ENCODE results near the gene NEURL4.

NEURL4 gene

DNA sequence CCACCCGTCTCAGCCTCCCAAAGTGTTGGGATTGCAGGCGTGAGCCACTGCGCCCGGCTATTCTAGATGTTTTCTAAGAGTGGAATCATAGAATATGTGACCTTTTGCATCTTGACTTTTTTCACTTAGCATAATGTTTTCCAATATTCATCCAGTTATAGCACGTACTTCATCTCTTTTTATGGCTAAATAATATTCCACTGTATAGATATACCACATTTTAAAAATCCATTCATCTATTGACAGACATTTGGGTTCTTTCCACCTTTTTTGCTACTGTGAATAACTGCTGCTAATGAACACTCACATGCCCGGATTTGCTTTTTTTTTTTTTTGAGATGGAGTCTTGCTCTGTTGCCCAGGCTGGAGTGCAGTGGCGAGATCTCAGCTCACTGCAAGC, 25.0 kb downstream of the NEURL4 start:
- no peak for DNase-seq (ENCODE audit: low spot score)

DNA sequence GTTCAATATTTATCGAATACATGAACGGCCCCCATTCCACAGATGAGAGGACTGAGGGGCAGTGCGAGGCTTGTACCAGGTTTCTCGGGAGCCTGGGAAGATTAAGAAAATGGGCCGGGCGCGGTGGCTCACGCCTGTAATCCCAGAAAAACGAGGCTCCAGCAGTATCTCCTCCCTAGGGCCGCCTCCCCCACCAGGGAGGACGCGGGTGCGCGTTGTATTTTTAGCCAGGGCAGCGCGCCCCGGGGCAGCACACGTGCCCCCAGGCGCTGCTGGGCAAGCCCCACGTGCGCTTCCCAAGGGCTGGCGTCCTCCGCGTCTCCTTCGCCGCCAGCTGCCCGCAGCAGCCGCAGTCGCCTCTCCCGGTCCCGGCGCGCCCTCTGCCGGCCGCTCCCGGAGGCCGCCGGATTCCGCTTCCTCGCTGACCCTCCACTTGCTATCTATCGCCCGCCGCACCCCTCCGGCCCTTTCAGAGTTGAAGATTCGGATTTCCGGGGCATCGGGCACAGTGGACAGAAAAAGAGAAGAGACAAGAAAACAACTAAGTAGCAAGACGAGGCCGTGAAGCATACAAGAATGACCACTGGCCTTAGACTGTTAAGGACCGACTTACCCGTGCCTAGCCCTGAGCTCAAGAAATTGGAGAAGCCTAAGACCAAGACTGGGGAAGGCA, 32.8 kb downstream of the NEURL4 start:
- DNase-seq (ENCODE audit: low spot score) = peak; percentile 69

DNA sequence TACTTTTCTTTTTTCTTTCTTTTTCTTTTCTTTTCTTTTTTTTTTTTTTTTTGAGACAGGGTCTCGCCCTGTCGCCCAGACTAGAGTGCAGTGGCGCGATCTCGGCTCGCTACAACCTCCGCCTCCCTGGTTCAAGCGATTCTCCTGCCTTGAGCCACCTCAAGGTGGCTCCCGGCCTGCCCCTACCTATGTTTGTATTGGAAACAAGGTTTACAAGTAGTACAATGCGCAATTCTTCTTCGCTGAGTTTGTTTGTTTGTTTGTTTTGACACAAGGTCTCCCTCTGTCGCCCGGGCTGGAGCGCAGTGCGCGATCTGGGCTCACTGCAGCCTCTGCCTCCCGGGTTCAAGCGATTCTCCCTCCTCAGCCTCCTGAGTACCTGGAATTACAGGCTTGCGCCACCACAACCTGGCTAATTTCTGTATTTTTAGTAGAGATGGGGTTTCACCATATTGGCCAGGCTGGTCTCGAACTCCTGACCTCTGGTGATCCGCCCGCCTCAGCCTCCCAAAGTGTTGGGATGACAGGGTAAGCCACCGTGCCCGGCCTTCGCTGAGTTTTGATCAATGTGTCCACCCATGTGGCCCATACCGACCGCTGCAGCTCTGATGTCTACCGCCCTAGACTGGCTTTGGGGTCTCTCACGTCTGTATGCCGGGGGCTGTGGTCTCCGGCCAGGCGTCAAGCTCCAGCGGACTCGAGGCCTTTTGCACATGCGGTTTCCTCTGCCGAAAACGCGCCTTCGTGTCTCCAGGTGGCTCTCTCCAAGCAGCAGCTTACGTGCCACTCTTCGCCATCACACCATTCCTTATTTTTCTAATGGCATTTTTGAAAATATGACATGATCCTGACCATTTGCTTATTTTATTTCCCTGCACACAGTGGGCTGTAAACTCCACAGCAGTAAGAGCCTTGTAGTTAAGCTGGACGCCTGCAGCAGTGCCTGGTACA, 33.6 kb downstream of the NEURL4 start:
- no peak for DNase-seq (ENCODE audit: low spot score)

DNA sequence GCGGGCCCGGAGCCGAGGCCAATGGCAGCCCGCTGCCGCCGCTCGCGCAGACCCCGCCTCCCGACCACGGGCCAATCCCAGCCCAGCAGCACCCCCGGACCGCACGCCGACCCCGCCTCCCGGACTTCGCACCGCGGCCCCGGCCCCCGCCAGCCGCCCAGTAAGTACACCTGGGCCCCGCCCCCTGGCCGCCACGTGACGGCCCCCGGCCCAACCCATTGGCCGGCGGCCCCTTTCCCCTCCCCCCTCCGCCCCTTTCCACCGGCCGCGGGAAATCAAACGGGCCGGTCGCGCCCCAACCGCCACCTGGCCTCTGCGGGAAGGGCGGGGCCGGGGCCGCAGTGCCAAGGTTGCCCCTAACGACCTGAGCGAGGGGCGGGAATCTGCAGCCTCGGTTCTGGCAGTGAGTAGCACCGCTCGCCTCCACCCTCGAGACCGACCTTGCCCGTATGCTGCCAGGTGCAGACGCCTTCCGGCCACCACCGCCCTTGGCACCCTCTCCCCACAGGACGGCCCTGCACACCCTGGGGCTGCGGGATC, 34.5 kb downstream of the NEURL4 start, which contains the start of gene YBX2:
Gene YBX2 (minus strand): TSS at position 26 of the 540 bp plus-strand sequence. CDS start 139 bp downstream, outside the sequence.
- no peak for DNase-seq (ENCODE audit: low spot score)

DNA sequence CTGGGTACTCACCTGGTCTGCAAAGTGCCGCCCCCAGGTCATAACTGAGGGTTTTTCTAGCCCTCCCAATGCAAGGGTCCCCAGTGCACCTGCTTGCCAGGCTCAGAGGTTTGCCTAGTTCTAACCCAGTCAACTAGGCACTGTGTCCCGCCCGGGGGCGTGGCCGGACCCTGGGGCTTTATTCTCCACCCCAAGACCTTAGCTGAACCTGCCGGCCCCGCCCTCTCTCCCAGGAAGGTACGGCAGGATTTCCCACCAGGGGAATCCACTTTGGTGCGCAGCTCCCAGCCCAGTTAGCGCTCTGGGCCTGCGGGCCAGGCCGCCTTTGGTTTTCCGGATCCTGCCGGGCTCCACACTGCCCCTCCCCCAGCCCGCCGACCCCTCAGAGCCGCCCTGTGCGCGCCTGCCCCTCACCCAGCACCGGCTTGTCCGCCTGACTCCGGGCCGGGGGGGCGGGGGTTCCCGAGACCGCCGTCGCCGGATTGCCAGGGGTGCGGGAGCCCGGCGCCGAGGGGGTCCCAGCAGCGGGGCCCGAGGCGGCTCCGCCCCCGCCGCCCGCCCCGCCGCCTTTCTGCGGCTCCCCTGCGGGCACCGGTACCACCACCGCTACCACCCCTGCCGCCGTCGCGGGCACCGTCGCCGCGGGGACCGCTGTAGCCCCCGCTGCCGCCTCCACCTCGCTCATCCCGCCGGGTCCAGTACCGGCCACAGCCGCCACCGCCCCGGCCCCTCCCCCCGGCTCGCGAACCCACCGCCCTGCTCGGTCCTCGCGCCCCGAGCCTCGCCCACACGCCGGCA, 35.1 kb downstream of the NEURL4 start:
- no peak for DNase-seq (ENCODE audit: low spot score)

DNA sequence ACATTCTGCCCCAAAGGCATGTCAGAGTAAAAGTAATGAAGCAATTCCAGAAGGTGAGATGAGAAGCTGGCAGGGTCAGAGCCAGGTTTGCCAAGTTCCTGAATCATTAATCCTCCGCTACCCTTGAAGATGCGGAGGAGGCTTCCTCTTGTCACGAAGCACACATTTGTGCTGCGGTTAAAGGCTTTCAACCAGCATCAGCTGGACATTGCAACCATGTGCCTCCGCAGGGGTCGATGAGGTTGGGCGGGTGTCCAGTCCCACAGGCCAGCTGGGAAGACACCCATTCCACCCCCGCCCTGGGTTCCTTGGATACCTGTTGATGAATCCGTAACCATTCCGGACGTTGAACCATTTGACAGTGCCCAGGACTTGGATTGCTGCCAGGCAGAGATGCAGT, 36.0 kb downstream of the NEURL4 start:
- no peak for DNase-seq (ENCODE audit: low spot score)

DNA sequence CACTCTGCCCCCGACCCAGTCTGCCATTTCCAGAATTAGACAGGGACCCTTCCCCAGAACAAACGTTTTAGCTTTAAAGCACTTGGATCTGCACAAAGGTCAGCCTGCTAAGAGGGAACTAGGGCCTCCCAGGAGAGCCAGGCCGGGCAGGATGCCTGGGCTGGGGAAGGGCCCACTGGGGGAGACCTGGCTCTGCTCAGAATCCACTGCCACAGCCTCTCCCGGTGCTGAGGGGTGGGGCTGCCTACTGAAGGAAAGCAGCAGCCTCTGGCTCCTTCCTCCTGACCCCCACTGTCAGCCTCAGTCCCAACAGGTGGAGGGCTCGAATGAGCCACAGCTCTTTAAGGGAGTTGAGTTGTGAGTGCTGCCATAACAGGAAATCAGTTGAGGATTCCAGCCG, 36.4 kb downstream of the NEURL4 start:
- no peak for DNase-seq (ENCODE audit: low spot score)

DNA sequence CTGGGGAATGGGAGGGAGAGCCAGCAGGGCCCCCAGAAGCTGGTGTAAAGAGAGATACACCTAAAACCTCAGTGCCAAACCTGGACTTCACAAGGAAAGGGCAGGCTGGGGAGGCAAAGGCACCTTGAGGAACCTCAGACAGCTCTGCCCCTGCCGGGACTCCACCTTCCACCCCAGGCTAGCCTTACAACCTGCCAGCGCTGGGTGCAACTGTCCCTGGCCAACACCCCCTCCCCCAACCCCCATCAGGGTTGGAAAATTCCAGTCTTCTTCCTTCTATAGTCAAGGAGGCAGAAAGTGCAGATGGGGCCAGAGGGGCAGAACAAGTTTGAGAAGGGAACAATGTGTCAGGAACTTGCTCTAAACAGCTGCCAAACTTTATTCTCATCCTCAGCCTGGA, 36.9 kb downstream of the NEURL4 start:
- no peak for DNase-seq (ENCODE audit: low spot score)

DNA sequence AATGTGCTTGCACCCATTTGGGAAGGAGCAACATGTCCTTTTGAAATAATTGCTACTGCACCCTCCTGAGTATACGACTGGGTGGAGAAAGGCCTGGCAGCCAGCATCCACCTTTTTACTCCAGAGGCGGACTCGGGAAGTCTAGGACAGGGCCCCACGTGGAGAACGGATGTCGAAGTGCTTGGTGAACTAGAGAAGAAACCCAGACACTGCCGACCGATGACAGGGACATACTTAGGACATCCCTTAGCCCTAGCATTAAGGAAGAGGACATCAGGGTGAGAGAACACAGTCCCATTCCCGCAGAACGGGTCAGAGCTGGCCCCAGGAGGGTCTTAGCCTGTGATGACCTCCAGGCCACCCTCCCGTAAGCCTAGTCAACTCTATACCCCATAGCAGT, 38.5 kb downstream of the NEURL4 start:
- no peak for DNase-seq (ENCODE audit: low spot score)

DNA sequence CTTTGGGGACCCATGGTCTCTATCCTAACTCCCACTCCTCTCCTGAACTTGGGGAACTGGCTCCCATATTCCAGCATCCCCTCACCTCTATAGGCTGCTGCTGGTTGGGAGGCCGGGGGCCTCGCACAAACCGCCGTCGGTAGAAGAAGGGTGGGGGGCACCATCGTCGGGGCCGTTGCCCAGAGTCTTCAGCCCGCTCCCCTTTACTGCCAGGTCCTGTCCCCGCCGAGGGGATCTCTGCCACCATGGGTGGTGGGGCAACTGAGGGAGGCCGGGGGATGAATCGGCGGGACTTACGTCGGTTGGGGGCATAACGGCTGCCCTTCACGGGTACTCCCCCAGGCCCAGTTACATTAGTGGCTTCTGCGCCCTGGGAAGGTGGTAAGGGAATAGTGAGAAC, 39.0 kb downstream of the NEURL4 start:
- no peak for DNase-seq (ENCODE audit: low spot score)

DNA sequence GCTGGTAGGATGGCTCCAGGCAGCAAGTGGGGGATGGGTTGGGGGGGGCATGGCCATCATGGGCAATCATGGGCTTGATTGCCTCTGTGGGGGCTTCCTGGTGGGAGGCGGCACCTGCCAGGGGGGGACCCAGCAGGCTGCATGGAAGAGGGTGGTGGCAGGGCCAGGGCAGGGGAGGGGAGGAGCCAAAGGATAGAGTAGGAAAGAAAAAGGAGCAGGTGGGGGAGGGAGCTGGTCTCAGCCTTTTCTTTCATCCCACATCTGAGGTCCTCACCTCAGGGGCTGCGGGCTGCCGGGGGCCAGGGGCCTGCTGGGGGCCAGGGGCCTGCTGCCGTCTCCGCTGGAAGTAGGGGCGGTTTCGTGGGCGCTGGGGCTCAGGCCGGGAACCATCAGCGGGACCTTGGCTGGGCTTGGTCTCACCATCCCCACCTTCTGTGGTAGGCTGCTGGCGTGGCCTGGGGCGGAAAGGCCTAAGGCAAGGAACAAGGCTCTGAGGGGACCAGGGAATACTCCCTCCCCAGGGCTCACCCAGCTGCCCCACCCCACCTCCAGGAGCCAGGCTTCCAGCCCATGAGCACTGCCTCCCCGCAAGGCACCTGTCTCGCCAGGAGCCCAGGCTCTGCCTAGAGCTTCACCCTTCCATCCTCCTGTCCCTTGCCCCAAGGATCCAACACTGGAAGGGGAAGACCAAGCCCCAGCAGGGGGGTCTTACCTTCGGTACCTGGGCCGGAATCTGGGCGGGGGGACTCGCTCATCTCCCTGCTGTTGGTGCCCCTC, 39.7 kb downstream of the NEURL4 start:
- DNase-seq (ENCODE audit: low spot score) = no peak

DNA sequence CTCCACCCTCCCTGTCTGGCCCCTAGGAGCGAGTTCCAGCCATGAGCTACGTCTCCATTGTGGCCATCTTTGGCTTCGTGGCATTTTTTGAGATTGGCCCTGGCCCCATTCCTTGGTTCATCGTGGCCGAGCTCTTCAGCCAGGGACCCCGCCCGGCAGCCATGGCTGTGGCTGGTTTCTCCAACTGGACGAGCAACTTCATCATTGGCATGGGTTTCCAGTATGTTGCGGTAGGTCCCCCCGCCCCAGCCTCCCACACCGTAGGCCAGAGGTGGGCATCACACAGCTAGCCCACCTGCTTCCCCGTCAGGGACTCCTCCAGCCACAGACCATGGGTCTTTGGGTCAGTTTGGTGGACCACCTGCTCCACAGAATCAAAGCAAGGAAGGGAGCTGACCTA, 43.5 kb downstream of the NEURL4 start:
- no peak for DNase-seq (ENCODE audit: low spot score)

DNA sequence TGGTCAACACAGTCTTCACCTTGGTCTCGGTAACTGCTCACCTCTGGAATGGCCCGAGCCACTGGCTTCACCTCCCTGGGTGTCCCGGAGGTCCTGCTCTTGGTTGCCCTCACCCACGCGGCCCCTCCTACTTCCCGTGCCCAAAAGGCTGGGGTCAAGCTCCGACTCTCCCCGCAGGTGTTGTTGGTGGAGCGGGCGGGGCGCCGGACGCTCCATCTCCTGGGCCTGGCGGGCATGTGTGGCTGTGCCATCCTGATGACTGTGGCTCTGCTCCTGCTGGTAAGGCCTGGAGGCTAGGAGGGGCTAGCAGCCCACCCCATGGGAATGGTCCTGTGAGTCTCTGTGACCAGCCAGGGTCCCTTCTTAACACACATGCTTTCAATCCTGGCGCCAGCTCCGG, 44.2 kb downstream of the NEURL4 start:
- DNase-seq (ENCODE audit: low spot score) = no peak

DNA sequence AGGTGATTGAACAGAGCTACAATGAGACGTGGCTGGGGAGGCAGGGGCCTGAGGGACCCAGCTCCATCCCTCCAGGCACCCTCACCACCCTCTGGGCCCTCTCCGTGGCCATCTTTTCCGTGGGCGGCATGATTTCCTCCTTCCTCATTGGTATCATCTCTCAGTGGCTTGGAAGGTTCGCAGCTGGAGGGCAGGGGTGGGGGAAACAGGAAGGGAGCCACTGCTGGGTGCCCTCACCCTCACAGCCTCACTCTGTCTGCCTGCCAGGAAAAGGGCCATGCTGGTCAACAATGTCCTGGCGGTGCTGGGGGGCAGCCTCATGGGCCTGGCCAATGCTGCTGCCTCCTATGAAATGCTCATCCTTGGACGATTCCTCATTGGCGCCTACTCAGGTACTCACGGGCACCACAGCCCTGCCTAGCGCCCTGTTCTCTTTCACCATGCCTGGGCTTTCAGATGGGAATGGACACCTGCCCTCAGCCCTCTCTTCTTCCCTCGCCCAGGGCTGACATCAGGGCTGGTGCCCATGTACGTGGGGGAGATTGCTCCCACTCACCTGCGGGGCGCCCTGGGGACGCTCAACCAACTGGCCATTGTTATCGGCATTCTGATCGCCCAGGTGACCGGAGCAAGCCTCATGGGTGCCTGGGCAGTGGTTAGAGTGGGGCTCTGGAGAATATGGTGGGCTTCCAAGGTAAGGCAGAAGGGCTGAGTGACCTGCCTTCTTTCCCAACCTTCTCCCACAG, 45.5 kb downstream of the NEURL4 start:
- no peak for DNase-seq (ENCODE audit: low spot score)

DNA sequence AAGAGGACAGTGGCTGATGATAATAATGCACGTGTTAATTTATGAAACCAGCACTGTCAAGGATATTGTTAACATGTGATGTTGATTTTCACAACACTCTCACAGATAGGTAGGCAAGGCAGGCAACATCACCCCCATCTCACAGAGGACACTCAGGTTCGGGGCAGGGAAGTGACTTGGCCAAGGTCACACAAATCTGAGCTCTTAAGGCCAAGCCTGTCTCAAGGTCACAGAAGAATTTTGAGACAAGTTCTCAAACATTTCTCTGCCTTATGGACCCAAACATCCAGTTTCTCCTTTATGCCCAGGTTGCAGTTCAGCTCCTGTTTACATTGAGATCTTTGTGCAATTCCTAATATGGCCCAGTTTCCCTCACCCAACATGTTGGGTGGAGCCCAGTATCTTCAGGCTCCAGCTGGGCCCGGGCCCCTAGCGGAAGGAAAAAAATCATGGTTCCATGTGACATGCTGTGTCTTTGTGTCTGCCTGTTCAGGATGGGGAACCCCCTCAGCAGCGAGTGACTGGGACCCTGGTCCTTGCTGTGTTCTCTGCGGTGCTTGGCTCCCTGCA, 46.3 kb downstream of the NEURL4 start:
- DNase-seq (ENCODE audit: low spot score) = no peak

DNA sequence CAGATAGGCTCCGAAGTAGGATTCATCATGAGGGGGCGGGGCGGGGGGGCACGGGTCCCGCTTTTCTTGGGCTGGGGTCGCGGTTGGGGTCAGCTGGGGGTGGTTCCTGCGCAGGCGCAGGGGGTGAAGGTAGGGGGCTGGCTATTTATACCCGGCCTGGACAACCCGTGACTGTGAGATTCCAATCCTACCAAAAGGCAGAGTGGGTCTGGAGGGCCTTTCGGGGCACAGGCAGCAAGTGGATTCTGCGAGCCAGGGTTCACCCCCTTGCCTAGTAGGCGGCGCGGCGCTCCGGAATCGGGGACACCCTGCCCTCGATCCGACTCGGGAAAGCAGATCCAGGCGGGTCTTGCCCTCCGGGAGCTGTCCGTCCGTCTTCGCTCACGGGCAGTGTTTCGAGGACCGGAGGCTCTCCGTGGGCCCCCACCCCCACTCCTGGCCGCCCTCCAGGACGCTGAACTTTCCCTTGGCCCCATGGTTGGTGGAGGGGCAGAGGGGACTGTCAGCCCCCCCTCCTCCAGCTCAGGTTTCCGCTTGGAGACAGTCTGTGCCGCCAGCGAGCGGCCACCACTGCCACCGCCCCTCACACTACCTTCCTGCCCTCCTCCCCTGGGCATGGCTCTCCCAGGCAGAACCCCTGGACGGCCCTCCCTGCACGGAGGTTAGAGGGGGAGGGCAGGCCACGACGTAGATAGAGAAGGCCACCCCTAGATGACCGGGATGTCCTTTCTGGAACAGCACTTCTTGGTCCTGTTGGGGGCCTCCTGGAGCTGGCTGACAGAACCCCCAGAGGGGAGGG, 47.0 kb downstream of the NEURL4 start:
- no peak for DNase-seq (ENCODE audit: low spot score)

DNA sequence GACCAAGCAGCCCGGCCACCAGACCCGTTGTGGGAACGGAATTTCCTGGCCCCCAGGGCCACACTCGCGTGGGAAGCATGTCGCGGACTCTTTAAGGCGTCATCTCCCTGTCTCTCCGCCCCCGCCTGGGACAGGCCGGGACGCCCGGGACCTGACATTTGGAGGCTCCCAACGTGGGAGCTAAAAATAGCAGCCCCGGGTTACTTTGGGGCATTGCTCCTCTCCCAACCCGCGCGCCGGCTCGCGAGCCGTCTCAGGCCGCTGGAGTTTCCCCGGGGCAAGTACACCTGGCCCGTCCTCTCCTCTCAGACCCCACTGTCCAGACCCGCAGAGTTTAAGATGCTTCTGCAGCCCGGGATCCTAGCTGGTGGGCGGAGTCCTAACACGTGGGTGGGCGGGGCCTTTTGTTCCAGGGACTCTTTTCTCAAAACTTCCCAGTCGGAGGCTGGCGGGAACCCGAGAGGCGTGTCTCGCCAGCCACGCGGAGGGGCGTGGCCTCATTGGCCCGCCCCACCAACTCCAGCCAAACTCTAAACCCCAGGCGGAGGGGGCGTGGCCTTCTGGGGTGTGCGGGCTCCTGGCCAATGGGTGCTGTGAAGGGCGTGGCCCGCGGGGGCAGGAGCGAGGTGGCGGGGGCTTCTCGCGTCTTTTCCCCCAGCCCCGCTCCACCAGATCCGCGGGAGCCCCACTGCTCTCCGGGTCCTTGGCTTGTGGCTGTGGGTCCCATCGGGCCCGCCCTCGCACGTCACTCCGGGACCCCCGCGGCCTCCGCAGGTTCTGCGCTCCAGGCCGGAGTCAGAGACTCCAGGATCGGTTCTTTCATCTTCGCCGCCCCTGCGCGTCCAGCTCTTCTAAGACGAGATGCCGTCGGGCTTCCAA, 47.8 kb downstream of the NEURL4 start, which contains the start of gene SLC2A4:
Gene SLC2A4 (plus strand): TSS at position 645 of the 879 bp plus-strand sequence. CDS start 217 bp downstream, at position 862.
- peak; percentile 67 for DNase-seq (ENCODE audit: low spot score)

DNA sequence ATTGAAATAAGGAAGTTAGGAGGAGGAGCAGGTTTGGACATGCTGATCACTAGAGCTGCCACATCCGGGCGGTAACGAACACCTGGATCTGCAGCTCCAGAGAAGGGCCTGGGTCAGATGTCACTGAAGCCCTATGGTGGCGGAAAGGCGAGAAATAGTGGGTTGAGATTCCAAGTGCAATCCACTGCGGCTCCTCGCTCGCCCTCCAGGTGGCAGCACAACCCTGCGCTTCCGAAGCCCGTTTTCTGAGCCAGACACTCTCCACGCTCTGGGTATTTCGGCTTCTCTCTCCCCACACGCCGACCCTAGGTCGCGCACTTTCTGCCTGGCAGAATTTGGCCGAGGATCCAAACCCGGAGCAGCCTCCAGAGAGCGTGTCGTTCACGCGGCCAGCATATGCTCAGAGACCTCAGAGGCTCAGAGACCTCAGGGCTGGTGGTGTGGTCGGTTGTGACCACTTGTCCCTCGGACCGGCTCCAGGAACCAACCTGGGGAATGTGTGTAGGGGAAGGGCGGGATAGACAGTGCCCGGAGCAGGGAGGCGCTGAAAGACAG, 48.5 kb downstream of the NEURL4 start:
- peak; percentile 70 for DNase-seq (ENCODE audit: low spot score)

Measured in globus pallidus (tissue), 1 donor.